Spleen (tissue), 11 donors: ENCODE data around the gene PCDH15. TPM values are rescaled to one million over a fixed set of nuclear protein-coding genes. Genes with fewer than 3 reads are reported as not detected.

ENCODE experiments used
- DNase-seq: peaks from one replicate; pipeline ENCODE4 v3.0.0-alpha.2; 2020
- H3K27ac ChIP-seq, 8 donors: fragments of 200-600 bp; sonication (generic) in 7 of 8; 1 replicate in 4 of 8; 2 replicates in 4 of 8; pipeline versions ENCODE4 v1.5.0 to v1.8.0; 2016 to 2021; ENCODE audit warnings: inconsistent platforms in 4 of 8, mild to moderate bottlenecking in 4 of 8, moderate library complexity in 1 of 8
- H3K27me3 ChIP-seq, 7 donors: fragments of 200-600 bp; sonication (generic) in 6 of 7; replicated peaks in 1 of 7; 1 replicate in 4 of 7; 2 replicates in 3 of 7; pipeline versions ENCODE4 v1.5.0 to v1.8.0; 2016 to 2021; ENCODE audit warnings: inconsistent platforms in 3 of 7, mild to moderate bottlenecking in 1 of 7
- H3K36me3 ChIP-seq, 6 donors: fragments of 200-600 bp; sonication (generic) in 5 of 6; 1 replicate in 4 of 6; 2 replicates in 2 of 6; pipeline versions ENCODE4 v1.5.0 to v1.8.0; 2016 to 2021; ENCODE audit warnings: inconsistent platforms in 2 of 6
- H3K4me1 ChIP-seq, 6 donors: fragments of 200-600 bp; sonication (generic) in 5 of 6; 1 replicate in 3 of 6; 2 replicates in 3 of 6; pipeline versions ENCODE4 v1.5.0 to v1.8.0; 2016 to 2021; ENCODE audit warnings: inconsistent platforms in 3 of 6
- H3K4me3 ChIP-seq, 8 donors: fragments of 200-600 bp; sonication (generic) in 7 of 8; 1 replicate in 4 of 8; 2 replicates in 4 of 8; pipeline versions ENCODE4 v1.5.0 to v1.8.0; 2016 to 2021; ENCODE audit warnings: inconsistent platforms in 4 of 8, mild to moderate bottlenecking in 4 of 8, moderate library complexity in 2 of 8
- H3K9me3 ChIP-seq, 8 donors: fragments of 200-600 bp; sonication (generic) in 7 of 8; 1 replicate in 4 of 8; 2 replicates in 4 of 8; pipeline versions ENCODE4 v1.5.0 to v1.8.0; 2016 to 2021; ENCODE audit warnings: inconsistent platforms in 4 of 8
- CTCF ChIP-seq, 11 experiments: fragments of 200-600 bp in 7 of 11; fragments of 450-650 bp in 4 of 11; sonication (generic) in 4 of 11; IDR thresholded peaks in 8 of 11; conservative IDR thresholded peaks in 3 of 11; 1 replicate in 7 of 11; 2 replicates in 4 of 11; pipeline versions ENCODE4 v1.4.0 to v1.8.0; 2016 to 2021; ENCODE audit warnings: antibody characterized with exemption in 11 of 11, inconsistent platforms in 4 of 11, mild to moderate bottlenecking in 1 of 11
- POLR2A ChIP-seq, 3 donors: fragments of 450-650 bp; IDR thresholded peaks; one replicate each; pipeline ENCODE4 v1.5.1; 2017; ENCODE audit warnings: antibody characterized with exemption in 3 of 3, mild to moderate bottlenecking in 1 of 3
- POLR2AphosphoS5 ChIP-seq, 3 donors: sonication (generic); formaldehyde crosslinking; IDR thresholded peaks; one replicate each; pipeline ENCODE4 v1.5.1; 2017; ENCODE audit warnings: antibody characterized with exemption in 3 of 3
- WGBS, 5 donors: extraction: QIAGEN DNeasy Blood & Tissue Kit in 3 of 5; methylation state at CpG; one replicate each; pipeline versions ENCODE4 v1.1.5 to v1.1.7; 2013 to 2018; 5-methylcytosine and 5-hydroxymethylcytosine counted together
- intact Hi-C: fragments of 100-400 bp; cut with DNase I; formaldehyde crosslinking; loops from one replicate; pipeline ENCODE4 v1.15.0; 2023; ENCODE audit warnings: low total_unique reads
- microRNA-seq, 3 donors: library from miRNA; unstranded; fragments of <30 nt; microRNA quantifications; one replicate each; pipeline versions ENCODE4 to v1.1.0, GENCODE V29; 2019 to 2020
- polyA plus RNA-seq, 3 donors: library from polyadenylated mRNA; stranded (reverse); fragments of 200-250 nt; gene quantifications; one replicate each; pipeline ENCODE4 v1.2.1, GENCODE V29; 2013
- small RNA-seq, 4 donors: library from RNA; depleted of rRNA; stranded (forward); fragments of <200 nt; gene quantifications; one replicate each; pipeline ENCODE3, GENCODE V24; 2016
- total RNA-seq, 7 donors: library from RNA; depleted of rRNA in 3 of 7; stranded (reverse); fragments of >200 nt in 3 of 7; fragmentation: NEBNext Ultra II Directional in 4 of 7; extraction: Animal tissue kit (Norgen Biotek cat#: 25700) in 4 of 7; gene quantifications; one replicate each; pipeline versions ENCODE4 v1.1.0 to v1.2.1, GENCODE V29; 2016 to 2021
- donor health status: healthy with polysubstance abuse.
- donor health status: DM: no; HTN: no; CAD: no; lungs with moderate emphysema.
- donor health status: DM: no; HTN: no; CAD: no.
- donor health status: Bipolar disorder and iron deficiency.
- donor health status: healthy.
- donor health status: DM: no; HTN: no; CAD: no.
- donor health status: DM: yes; HTN: yes; CAD: no.

The PCDH15 gene
- total and polyA plus RNA-seq, 10 donors = 0.24 to 2.1 (median 0.83) TPM

GRCh38 chr10:53754596-53755250, 1046.3 kb downstream of the PCDH15 start:
- Histone ChIP-seq H3K4me3 (no peak overlapping the region), H3K9me3 (peaks cover 0 to 12% (median 8%) of the 10 kb centered on the region in 8 donors), H3K27ac (no peak overlapping the region), H3K36me3 (no peaks in the 10 kb centered on the region), H3K4me1 (no peaks in the 10 kb centered on the region), H3K27me3 (no peaks in the 10 kb centered on the region)
- 46 to 74% (median 57%) methylated on average over 6 of the region's 6 CpGs for WGBS, 5 donors
- no peak for TF ChIP-seq POLR2A (IDR thresholded peaks at IDR 0.05)
- TF ChIP-seq CTCF (IDR thresholded peaks at IDR 0.05 in 8 of 11, conservative IDR thresholded peaks at IDR 0.05 in 3 of 11) = no peak
- no peak for TF ChIP-seq POLR2AphosphoS5 (IDR thresholded peaks at IDR 0.05)
- DNase-seq = no peak
- intact Hi-C loops = no loop called here

Small RNA genes lying within 50 kb of the gene (microRNA-seq; reads per million reads assigned to microRNA genes)
- 0 reads per million in 3 donors for gene MIR548F1

Small RNA genes lying within 50 kb of the gene (small RNA-seq; reads per million reads assigned to genes)
- 0 reads per million in 4 donors for gene AL365496.1
- gene MIR548F1 = 0 to 0.06 (median 0) reads per million in 4 donors
- gene RNU6-687P = 0 reads per million in 4 donors
